ENCODE data around the gene SLC48A1. TPM values are rescaled to one million over a fixed set of nuclear protein-coding genes. Genes with fewer than 3 reads are reported as not detected.
A peak's percentile ranks its signal among the peaks of the same experiment; 100 is the strongest.
"Not testable (repeated sequence)": the region's sequence is repeated elsewhere in the genome, so short reads cannot be mapped to it uniquely, and the experiment has no call there.

SLC48A1 gene
- total RNA-seq, 2 donors from 2014 or later = 22.1 to 28.9 TPM

DNA sequence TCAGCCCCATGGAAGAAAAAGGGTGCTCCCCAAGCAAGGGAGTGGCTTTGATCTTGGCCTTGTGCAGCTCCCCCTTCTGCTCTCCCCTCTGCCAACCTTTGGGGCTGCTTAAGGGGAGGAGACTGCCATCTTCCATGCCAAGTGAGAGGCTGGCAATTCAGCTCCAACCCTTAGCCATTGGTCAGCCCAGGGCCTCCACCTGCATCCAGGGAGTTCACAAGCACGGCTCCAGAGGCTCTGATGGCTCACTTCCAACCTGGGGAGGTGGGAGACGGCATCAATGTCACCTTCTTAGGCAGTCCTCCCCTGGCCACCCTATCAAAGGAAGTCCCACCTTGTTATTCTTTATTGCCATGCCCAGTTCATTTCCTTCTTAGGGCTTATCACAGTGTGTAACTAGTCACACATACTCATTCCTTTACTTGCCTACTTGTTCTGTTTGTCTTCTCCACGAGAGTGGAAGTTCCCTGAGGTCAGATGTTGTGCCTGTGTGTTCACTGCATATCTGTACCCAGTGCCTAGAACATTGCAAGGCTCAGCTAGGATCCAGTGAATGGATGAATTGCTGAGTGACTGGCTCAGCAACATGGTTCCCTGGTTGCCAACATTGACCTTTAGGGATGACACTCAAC lies 41.6 kb downstream of the SLC48A1 start:
- intact Hi-C loops (cut with DNase I) = no loop called here

DNA sequence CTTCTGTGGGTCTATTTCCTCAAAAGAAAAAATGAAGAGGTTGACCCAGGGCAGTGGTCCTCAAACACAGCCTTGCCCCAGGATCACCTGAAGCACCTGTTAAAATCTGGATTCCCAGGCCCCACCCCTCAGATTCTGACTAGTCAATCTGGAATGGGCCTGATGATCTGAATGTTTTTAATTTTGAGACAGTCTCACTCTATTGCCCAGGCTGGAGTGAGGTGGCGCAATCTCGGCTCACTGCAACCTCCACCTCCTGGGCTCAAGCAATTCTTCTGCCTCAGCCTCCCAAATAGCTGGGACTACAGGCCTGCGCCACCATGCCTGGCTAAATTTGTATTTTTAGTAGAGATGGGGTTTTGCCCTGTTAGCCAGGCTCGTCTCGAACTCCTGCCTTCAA lies 42.4 kb downstream of the SLC48A1 start:
- intact Hi-C loops (cut with DNase I); ATAC-seq; DNase-seq: not testable (repeated sequence)

More for the DNA sequence above, 41.6 kb downstream of the SLC48A1 start:
- no peak for ATAC-seq
- no peak for DNase-seq

DNA sequence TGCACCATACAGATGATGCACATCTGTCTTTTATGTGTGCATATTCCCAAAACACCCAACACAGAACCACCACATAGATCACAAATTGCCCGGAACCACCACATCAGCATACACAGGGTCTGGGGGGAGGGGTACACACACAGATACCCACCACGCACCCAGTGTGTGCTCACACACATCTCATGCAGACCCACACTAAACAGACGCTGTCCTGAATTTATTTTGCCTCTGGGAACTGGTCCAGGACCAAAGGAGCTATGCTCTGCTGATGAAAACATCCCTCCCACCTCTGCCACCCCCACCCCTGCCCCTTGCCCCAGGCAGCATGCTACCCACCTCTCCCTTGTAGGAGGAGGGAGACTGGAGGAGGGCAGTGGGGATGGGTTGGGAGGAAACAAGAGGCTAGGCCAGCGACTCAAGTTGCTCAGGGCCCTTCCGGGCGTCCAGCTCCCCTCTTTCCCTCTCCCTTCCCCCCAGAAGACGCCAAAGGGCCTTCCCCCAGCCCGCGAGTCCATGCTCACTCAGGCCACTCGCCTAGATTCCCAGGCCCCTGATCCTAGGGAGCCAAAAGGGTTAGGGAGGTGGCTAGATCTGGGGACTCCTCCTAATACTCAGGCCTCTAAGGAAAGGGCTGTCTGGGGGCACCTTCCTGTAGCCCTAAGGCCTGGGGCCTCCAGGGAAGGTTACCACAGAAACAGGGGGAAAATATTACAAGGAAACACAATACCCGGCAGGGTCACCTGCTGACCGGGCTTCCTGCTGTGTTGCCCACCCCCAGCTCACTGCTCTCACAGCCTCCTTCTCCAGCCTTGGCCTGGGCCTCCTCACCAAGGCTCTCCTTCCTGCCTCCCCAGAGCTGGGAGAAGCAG lies 43.6 kb downstream of the SLC48A1 start:
- ATAC-seq (no peak), DNase-seq (no peak)

DNA sequence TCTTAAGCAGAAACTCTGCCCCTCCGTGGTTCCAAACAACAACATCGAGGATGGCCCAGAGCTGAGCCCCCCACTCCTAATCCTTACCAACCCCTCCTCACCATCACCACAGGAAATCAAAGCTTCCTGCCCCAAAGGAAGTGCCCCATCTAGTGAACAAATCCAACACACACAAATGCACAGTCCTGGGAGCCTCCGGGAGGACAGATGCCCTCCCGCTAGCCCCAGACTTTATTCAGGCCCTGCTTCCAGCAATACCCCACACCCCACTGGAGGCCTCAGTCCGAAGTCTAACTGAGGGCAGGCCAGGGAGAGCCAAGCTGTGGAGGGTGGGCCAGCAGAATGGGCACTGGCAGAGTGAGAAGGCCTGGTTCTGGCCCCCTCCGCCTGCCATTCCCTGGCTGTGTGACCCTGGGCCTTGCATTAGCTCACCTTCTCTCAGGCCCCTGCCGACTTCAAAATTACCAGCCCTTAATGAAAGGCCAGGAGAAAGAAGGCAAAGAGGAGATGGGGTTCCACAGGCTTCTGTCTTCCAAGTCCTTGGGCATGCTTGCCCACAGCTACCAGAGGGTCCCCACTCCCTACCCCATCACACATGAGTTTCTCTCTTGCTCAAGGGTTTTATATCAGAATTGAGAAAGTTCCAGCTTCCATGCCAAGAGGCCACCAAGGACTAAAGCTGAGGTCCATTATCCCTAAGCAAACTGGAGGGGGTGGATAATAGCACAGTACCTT lies 44.4 kb downstream of the SLC48A1 start:
- no peak for ATAC-seq
- intact Hi-C loops (cut with DNase I) = no loop called here
- peak; percentile 13 for DNase-seq

More for the DNA sequence above, 43.6 kb downstream of the SLC48A1 start:
- intact Hi-C loops (cut with DNase I) = no loop called here

DNA sequence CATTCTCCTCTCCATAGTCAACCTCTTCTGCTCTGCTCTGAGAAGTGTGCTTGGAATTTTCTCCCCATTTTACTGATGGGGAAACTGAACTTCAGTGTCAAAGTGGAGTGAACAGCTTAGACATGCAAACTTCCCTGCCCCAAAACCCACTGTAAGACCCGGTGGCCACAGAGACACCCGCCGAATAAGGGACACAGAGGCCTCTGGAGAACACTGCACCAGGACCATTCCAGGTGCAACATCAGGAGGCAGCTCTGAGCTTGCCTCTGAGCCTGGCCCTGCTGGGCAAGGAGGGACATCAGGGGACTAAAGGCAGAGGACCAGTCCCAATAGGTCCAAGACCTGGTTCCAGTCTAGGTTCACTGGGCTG lies 45.0 kb downstream of the SLC48A1 start:
- no peak for ATAC-seq
- peak; percentile 18 for DNase-seq
- intact Hi-C loops (cut with DNase I) = no loop called here

DNA sequence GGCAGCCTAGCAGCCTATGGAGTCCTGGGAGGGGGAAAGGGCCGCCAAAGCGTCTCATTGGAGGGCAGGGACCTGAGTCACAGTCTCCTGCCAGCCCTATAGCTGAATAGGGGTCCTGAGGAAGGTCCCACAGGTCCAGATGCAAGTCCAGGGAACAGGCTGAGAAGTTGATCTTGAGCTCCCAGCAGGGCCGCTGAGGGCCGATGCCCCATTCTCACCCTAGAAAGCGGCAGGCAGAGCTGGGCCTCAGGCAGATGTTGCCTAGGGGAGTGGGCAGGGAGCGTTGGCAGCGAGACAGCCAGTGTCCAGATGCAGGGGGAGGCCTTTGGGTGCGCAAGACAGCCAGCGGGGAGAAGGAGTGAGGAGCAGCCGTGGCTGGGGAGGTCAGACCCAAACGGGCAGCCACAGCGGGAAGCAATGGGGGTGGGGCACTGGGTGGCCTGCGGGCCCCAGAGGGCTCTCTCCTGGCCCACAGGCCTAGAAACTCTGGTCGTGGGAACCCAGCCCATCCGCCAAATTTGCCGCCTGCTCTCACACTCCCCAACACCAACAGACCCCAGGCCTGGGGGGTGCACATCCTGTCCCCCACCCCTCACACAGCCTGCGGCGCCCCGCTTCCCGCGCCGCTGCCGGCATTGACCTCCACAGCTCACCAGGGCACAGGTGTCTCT lies 45.6 kb downstream of the SLC48A1 start:
- intact Hi-C loops (cut with DNase I) = no loop called here
- ATAC-seq (no peak), DNase-seq (peak; percentile 51)

DNA sequence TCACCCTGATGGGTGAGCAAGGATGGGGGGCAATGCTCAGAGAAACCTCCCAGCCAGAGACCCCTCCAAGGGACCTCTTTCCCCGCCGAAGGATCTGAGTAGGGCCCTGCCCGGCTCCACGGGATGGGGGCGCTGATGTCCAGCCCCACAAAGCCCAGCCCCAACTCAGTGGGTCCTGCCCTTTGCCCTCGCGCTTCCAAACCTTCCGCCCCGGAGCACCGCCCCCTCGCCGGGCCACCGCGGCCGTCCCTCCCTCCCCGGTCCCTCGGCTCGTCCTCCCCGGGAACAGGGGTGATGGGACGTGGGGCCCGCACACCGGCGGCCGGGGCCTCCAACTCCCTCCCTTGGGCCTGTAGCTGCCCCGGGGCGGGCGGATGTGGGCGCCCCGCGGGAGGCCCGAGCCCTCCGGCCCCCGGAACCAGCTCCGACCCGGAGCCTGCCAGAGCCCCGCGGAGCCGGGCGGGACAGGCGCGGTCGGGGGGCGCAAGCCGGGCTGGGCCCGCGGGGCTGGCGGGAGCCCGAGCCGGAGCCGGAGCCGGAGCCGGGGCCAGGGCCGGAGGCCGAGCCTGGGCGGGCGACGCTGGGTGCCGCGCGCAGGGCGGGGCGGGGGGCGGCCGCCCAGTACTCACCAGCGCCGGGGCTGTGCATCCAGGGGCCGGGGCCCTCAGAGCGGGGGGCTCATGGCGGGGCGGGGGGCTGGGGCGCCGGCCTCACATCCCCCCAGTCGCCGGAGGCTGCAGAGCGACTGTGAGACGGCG lies 46.3 kb downstream of the SLC48A1 start:
- ATAC-seq (peak; percentile 11 to 33), DNase-seq (peak; percentile 79)
- intact Hi-C loops (cut with DNase I) = no loop called here

DNA sequence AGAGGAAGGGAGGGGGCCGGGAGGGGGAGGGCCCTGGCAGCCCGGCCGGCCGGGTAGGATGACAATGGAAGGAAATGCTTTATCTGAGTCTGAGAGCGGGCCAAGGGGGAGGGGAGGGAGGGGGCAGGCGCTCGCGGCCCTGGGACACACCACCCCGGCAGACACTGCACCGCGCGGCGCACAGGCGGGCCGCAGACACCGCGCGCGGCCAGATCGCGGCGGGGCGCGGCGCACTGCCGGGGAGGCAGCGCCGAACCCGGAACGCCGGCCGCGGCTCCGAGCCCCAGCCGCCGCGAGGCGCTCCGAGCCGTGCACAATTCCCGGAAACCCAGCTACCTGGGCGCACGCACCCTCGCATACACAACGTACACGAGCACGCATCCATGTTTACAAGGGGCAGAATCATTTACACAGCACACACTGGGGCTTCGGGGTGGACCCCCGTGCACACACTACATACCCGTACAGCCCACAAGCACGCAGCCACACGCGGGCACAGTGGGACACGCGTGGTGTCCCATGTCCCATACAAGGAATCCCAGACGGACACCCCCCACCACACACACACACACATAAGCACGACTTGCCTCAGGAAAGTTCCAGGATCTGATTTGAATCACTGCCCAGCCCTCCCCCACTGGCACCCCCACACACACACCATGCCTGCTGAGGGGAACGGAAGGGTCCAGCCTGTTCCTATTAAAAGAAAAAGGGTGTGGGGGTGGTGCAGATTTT lies 47.0 kb downstream of the SLC48A1 start, which contains the start of gene HDAC7:
TSS of gene HDAC7 (minus strand) at position 8 of the 735 bp plus-strand sequence. CDS start 118 bp downstream, outside the sequence.
- ATAC-seq (peak; percentile 72 to 75), DNase-seq (peak; percentile 92)
- intact Hi-C loops (cut with DNase I) = no loop called here

DNA sequence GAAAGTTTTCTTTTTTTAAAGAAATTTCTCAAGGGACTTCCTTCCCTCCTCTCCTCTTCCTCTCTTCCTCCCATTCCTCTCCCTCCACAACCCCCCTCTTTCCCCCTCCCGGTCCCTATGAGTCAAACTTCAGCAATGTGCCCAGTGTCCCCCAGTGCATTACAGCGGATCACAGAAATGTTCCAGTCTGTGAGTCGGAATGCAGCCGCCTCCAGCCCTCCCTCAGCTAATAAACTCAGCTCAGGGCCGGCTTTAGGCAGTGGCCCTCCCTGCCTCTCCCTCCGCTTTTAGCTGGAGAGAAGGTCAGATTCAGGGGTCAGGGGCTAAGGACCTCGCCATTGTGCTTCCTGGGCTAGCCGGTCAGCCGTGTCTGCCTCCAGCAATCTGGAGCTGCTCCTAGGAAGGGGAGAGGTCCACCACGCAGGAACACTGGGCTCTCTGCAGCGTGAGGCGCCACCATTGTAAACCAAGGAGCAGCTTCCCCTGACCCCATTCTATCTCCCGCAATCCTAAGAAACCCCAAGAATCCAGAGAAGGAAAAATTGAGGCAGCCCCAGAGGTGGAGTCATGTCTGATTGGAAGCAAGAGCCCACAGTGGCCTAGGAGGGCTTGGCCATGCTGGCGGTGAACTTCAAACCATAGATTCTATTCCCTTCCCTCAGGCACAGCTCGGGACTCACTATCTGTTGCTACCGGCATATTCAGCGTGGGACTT lies 47.8 kb downstream of the SLC48A1 start:
- ATAC-seq (peak; percentile 73 to 81), DNase-seq (peak; percentile 90)
- intact Hi-C loops (cut with DNase I) = no loop called here

DNA sequence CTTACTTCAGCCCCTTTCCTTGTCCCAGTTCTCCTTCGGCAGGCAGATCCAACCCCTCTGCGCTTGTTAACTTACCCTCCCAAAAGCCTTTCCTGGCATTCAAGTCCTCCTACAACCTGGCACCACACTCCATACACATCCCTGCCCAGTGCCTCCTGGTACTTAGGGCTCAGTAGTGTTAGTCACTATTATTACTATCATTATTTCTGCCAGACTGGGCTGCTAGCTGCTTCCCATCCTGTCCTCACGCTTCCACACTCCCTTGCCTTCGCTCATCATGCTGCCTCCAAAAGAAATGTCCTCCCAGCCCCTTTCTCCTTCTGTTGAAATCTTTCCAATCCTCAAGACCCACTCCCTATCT lies 48.3 kb downstream of the SLC48A1 start:
- intact Hi-C loops (cut with DNase I) = no loop called here
- ATAC-seq (peak in 1 of 2 donors; percentile 25), DNase-seq (no peak)

DNA sequence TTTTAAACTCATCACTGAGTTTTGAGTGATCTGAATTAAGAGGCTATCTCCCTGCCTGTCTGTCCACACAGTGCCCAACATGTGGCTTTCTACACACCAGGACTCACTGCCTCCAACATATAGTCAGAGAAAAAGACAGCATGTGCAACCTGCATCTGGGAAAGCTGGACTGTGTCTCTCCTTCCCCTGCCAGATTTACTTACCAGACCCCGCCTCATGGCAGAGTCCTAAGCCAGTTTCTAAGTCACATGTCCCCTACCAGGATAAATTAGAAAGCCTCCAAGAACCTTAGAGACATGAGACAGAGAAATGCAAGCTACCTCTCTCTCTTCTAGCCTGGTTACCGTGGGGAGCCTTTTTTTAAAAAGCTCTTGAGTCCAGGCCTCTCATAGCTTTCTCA lies 49.4 kb downstream of the SLC48A1 start:
- ATAC-seq (no peak), DNase-seq (no peak)
- intact Hi-C loops (cut with DNase I) = no loop called here

DNA sequence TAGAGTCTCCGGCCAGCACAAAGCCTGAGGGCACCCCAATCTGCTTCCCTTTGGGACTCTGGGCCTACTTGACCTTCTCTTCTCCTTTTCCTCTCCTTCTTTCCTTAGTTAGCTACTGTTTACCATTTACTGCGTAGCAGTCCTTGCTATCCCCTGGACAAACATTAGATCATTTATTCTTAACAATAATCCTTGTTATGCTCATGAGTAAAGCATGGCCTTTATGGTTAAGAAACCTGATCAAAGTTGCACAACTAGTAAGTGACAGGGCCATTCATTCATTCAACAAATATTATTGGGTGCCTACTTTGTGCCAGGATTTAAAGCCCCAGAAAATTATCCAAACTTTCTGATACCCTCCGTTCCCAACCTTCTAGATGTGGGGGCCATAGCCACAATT lies 49.8 kb downstream of the SLC48A1 start:
- intact Hi-C loops (cut with DNase I) = no loop called here
- ATAC-seq = no peak
- DNase-seq = no peak

DNA sequence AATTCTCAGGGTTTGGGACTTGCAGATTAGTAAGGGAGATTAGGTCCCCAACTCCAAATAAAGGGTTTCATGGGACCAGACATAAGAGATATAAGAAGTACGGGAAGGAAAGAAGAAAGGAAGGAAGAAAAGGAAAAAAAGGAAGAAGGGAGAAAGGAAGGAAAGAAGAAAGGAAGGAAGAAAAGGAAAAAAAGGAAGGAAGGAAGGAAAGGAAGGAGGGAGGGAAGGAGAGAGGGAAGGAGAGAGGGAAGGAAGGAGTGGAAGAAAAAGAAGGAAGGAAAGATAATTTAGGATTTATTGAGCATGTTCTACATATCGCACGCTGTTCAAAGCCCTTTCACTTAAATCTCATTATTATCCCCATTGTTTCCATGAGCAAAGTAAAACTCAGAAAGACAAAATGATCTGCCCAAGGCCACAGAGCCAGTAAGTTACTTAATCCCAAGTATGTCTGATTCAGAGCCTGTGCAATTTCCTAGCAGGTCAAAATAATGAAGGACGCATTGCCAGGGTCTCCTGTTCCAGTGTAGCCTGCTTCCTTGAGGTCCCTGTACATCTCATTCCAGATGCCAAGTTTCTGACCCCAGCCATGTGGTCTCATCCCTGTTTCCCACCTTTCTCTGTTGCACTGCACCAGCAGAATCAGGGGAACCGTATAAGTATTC lies 50.5 kb downstream of the SLC48A1 start:
- intact Hi-C loops (cut with DNase I) = no loop called here
- ATAC-seq = no peak
- no peak for DNase-seq

DNA sequence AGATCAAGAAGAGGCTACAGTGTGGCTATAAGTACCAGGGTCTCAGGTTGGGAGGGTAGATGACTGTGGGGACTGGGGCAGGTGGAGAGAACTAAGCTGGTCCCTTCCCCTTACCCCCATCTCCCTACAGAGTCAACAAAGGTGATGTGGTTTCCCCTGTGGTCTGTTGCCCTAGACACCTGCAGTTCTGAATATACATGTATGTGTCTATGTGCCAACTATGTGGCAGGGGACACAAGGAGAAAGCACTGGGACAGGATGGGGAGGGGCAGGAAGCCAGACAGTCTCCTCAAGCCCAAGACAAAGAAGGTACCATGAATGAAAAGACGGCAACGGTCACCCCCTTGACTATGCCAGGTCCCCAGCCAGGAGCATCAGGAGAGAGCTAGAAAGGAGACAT lies 51.2 kb downstream of the SLC48A1 start:
- no peak for DNase-seq
- intact Hi-C loops (cut with DNase I) = no loop called here
- ATAC-seq = no peak

DNA sequence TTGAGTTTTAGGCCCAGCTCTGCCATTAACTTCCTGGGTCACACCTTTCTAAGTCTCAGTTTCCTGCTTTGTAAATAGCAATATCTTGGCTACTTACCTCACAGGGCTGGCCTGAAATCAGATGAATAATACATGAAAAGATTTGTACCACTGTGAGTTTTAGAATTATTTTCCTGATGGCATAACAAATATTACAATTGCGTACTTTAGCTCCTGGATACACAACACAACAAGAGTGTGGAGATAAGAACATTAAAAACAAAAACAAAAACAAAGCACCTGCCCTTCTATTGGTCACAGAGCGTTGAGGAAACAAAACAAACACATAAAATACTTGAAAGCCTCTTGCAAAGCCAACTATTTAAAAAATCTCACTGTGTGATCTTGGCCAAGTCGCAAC lies 51.6 kb downstream of the SLC48A1 start:
- intact Hi-C loops (cut with DNase I) = no loop called here
- DNase-seq = no peak
- no peak for ATAC-seq

DNA sequence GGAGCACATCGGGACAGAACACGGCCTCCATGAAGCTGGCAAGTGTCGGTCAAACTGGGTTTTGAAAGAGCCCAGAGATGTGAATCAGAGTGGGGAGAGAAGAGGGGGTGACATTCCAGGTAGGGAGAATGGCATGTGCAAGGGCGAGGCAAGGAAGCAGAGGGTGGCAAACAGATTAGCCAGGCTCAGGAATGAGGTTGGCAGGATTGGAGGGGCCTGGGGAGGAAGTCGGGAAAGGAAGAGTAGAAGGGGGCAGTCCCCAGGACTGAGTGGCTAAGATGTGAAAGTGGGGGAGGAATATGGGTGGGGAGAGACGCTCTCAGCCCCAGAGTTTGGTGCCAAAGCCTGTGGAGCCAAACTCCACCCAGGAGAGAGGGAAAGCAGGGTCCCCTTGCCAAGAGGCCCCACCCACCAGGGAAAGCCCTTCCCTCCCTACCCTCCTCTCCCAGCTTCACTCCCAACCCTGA lies 52.2 kb downstream of the SLC48A1 start:
- ATAC-seq (peak in 1 of 2 donors; percentile 43), DNase-seq (peak; percentile 75)
- intact Hi-C loops (cut with DNase I) = no loop called here

Data from left cardiac atrium (tissue), 4 donors.